ENCODE measurements around the gene PTTG1IP. TPM values are rescaled to one million over a fixed set of nuclear protein-coding genes. Genes with fewer than 3 reads are reported as not detected.
"Not testable (repeated sequence)": the region's sequence is repeated elsewhere in the genome, so short reads cannot be mapped to it uniquely, and the experiment has no call there.

The PTTG1IP gene
- polyA plus RNA-seq, 4 donors: 283 to 306 (median 289) TPM

DNA sequence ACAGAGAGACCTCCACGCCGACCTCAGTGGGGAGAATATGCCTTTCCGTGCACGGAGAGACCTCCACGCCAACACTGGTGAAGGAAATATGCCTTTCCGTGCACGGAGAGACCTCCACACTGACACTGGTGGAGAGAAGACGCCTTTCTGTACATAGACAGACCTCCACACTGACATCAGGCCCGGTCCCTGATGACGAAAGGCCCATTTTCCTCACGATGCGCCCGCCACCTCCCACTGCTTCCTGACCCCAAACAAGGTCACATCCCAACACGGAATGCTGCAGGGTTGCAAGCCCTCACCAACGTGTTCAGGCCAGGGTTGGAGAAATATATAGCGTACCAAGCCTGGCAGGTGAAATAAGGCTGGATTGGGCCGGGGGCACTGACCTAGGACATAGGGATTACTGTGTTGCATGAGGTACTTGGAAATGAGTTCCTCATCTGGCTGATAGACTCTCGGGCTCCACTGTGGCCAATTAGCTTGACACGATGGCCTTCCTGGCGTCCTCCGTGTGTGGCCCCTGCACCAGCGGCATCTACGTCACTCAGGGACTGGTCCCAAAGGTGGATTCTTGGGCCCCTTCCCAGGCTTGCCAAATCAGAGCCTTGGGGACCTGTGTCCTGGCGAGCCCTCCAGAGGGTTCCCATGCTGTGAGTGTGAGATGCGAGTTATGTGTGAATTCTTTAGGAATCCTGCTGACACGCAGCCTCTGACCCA, 39.1 kb downstream of the PTTG1IP start:
- DNase-seq (ENCODE audit: low read depth in 4 of 4, low spot score in 3 of 4): no peak

DNA sequence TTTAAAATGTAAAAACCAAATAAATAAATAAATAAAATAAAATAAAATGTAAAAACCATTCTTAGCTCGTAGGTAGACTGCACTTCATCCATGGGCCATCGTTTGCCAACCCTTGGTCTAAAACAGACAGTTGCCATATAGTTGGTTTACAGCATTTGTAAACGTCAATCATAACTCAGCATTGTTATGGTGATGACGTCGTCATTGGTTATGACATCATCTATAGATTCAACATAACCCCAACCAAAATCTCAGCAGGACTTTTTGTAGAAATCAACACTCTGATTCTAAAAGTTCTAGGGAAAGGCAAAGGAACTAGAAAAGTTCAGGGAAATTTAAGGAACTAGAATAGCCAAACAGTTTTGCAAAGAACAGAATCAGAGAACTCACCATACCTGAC, 39.8 kb downstream of the PTTG1IP start:
- no peak for DNase-seq (ENCODE audit: low read depth in 4 of 4, low spot score in 3 of 4)

DNA sequence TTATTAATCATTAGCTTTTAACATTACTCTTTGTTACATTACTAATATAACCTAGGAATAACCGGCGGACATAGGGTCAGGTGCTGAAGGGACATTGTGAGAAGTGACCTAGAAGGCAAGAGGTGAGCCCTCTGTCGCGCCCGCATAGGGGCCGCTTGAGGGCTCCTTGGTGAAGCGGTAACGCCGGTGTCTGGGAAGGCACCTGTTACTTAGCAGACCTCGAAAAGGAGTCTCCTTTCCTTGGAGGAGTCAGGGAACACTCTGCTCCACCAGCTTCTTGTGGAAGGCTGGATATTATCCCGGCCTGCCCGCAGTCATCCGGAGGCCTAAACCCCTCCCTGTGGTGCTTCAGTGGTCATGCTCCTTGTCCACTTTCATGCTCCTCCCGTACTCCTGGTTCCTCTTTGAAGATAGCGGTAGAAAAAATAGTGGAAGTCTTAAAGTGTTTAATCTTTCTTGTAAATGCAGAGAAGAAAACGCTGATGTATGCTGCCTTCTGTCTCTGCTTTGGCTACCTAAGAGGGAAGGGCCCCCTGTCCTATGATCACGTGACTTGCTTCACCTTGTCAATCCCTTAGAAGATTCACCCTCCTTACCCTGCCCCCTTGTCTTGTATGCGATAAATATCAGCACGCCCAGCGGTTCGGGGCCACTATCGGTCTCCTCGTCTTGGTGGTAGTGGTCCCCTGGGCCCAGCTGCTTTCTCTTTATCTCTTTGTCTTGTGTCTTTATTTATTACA, 40.8 kb downstream of the PTTG1IP start:
- DNase-seq (ENCODE audit: low read depth in 4 of 4, low spot score in 3 of 4): not testable (repeated sequence)

DNA sequence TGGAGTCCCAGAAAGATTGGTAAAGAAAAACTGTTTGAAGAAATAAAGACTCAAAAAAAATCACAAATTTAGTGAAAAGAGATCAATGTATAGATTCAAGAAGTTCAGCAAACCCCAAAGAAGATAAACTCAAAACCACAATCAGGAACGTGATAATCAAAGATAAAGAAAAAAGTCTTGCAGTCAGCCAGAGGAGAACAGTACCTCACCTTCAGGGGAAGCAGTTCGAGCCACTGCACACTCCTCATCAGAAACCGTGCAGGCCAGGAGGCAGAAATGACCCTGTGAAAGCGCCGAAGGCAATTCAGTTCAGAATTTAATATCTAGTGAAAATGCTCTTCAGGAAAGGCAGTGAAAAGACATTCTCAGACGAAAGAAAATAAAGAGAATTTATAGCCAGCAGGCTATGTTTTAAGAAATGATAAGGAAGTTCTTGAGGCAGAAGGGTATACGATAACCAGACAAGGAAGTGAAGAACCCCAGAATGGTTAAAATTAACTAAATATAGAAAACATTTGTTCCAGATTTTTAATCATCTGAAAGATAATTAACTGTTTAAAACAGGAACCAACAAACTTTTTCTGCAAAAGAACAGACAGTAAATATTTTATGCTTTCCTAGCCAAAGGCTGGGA, 42.1 kb downstream of the PTTG1IP start:
- DNase-seq (ENCODE audit: low read depth in 4 of 4, low spot score in 3 of 4): no peak

DNA sequence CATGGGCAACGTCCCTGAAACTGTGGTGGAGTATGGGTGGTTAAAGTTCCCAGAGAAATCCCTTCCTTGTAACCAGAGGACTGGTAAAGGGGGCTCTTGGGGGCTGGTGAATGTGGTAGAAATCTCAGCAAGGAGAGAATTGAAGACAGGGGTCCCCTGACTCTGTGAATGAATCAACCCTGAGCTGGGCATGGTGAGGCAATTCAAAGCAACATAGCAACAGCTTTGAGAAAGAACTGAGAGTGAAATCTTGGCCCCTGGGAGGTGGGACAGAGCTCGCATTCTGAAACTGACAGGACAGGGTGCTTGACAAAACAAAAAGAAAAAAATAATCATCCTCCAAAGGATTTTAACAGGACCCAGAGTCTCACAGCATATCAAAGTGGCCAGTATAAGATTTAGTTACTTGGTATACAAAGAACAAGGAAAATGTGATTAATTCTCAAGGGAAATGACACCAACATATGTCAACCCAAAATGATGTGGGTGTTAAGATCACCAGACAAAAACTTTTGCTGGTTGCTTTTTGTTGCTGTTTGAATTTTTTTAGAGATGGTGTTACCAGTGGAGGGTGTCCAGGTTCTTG, 43.9 kb downstream of the PTTG1IP start:
- no peak for DNase-seq (ENCODE audit: low read depth in 4 of 4, low spot score in 3 of 4)

DNA sequence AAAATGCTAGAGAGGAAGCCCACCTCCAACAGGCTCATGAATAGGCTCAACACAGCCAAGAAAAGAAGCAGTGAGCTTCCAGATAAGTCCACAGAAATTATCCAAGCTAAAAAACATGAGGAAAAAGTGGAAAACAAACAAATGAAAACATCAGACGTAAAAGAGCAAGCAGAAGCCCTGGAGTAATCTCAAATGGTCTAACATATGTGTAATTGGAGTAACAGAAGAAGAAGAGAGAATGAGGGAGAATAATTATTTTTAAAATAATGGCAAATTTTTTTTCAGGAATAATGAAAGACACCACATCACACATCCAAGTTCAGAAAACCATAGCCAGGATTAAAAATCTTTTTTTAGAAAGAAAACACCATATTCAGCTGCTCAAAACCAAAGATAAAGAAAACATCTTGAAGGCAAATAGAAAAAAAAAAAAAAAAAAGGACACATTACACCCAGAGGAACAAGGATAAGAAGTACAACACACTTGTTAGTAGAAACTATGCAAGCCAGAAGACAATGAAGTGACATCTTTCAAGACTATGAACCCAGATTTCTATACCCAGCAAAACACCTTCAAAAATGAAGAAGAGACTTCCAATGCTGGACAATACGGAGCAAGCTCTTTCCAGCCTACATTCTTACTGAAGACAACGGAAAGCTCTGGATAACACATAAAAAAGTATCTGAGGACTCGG, 45.0 kb downstream of the PTTG1IP start:
- DNase-seq (ENCODE audit: low read depth in 4 of 4, low spot score in 3 of 4): no peak

DNA sequence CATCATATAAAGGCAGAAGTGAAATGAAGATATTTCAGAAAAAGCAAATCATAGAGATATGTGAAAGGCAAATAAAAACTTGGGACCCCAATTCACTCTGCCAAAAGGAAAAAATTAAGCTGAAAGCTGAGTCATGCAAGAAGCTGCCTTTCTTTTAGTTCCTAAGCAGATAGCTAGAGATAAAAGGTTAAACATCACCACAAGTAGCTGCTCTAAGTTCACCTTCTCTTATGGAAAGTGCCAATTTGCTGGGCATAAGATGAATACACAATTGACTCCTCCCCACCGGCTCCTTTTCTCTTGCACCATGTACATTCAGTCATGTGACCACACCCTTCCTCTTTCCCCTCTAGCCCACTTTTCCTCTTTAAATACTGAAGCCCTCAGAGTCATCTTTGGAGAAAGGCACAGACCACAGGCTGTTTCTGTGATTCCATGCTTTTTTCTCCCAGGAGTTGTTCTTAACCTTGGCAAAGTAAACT, 50.3 kb downstream of the PTTG1IP start:
- no peak for DNase-seq (ENCODE audit: low read depth in 4 of 4, low spot score in 3 of 4)

DNA sequence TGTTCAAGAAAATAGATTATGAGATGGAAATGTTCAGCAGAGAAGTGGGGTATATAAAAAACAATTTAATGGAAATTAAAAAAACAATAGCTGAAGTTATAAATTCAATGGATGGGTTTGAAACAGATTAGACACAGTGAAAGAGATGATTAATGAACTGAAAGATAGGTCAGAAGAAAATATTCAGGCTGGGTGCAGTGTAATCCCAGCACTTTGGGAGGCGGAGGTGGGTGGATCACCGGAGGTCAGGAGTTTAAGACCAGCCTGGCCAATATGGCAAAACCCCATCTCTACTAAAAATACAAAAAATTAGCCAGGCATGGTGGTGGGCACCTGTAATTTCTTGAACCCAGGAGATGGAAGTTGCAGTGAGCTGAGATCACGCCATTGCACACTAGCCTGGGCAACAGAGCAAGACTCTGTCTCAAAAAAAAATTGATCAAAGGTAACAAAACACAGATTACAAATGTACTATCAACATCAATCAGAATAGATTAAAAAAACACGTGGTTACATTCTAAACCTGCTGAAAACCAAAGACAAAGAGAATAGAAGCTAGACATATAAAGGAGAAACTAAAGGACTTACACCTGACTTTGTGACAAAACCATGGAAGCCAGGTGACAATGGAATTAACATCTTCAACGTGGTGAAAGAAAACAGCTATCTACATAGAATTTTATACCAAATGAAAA, 50.9 kb downstream of the PTTG1IP start:
- no peak for DNase-seq (ENCODE audit: low read depth in 4 of 4, low spot score in 3 of 4)

DNA sequence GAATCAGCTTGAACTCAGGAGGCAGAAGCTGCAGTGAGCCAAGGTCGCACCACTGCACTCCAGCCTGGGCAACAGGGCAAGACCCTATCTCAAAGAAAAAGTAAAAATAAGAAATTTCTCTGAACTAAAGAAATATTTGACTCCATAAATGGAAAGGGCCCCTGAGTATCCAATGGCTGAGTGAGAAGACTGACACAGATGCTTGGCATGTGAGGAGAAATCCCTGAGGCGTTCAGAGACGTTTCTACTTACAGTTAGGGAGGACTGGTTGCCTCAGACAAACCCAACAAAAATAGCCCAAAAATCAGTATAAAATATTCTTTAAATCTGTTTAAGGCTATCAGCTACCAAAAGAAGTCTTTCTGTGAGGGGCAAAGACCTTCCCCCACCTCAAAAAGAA, 52.6 kb downstream of the PTTG1IP start:
- no peak for DNase-seq (ENCODE audit: low read depth in 4 of 4, low spot score in 3 of 4)

DNA sequence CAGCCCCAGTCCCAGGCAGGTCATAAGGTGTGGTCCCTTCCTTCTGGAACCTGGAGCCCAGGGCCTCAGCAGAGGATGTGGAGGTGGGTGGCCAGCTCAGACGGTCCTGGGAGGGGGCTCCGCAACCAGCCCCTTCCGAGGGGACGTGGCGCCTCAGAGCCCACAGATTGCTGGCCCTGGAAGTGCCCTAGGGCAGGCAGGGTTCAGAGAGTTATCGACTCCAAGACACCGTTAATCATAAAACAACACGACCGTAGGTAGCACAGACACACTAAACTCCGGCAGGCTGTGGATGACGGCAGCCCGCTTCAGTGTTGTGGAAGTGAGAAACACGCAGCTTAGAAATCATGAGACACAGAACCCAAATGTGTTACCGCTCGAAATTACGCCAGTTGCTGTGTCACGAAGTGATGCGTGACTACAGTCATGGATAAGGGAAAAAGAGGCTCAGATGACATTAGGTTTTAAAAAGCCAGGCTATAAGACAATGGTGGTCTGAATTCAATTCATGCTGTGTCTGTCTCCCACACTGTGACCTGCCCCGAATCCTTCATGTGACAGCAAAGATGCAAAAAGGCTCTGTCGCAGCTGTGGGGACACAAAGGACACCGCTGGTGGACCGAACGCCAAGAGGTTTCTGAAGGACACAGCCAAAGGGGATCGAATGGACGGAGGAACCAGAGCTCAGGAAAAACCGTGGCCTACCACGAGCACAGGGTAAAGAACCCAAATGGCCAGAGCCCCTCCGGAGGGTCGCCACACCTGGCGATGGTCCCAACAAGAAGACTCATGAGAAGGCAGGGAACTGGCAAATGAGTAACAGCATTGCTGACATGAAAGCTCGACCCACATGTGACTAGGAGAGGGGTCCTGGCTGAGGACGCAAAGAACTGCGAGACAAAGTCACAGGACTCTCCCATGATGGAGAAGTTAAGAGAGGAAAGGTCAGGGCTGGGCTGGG, 53.9 kb downstream of the PTTG1IP start:
- no peak for DNase-seq (ENCODE audit: low read depth in 4 of 4, low spot score in 3 of 4)

DNA sequence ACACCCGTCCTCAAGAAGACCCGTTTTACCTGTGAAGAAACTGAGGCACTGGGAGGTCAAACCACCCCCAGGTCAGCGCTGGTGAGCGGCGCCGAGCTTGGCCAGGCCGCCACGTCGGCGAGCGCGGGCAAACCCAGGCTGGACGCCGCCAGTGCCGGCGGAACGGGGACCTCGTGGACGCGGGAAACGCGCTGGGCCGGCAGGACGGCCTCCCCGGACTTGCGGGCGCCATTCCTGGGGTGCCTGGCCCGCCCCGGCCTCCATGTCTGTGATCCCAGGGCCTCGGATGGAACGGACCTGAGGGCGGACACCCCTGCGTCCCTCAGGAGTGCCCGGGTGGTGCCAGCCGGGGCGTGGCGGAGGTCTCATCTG, 54.9 kb downstream of the PTTG1IP start:
- no peak for DNase-seq (ENCODE audit: low read depth in 4 of 4, low spot score in 3 of 4)

DNA sequence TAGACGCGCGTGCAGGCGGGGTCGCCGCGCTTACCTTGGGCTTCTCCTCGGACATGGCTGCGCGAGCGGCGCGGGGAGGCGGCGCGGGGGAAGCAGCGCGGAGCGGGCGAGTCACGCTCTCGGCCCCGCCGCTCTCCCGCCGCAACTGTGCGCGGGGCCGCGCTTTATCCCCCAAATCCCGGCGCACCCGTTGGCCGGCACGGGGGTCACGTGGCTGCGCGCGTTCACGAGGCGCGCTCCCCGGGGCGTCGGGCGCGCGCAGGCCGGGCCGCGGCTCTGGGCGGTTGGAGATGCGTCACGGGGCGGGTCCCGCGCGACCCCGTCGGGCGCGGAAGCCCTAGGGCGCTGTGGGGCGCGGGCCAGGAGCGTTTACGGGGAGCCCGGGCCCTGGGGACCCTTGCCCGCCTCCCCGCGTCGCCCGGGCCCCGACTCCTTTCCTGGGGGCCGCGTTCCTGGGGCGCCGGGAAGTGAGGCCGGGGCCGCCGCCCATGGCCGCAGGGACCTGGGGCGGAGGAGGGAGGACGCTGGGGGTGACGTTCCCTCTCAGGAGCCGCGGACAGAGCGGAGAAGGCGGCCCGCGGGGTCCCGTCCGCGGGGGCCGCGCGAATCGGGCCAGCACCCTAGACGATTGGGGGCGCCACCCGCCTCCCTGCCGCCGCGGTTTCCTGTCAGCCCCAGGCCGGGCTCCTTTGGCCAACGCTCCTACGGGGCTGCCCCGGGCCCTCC, 55.4 kb downstream of the PTTG1IP start, which contains the start of gene SUMO3:
SUMO3 (minus strand) TSS at position 149 of the 726 bp plus-strand sequence; CDS start at position 55, 94 bp downstream.
- DNase-seq (ENCODE audit: low read depth in 4 of 4, low spot score in 3 of 4): peak; percentile 62 to 71 (median 66)

DNA sequence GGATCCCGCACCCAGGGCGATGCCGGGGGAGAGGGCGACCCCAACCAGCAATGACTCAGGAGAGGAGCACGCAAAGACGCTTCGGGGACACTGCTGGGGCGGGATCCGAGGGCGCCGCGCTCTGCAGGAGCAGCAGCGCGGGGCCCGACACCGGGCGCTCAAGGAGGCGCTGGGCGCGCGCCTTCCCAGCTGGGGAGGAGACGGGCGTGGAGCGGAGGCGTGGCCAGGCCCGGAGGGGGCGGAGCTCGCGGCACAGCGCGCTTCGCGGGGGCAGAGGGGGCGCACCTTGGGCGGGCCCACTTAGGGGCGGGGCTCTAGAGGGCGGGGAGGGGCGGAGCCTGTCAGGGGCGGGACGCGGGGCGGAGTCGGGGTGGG, 56.0 kb downstream of the PTTG1IP start:
- DNase-seq (ENCODE audit: low read depth in 4 of 4, low spot score in 3 of 4): peak; percentile 72 to 86 (median 78)

DNA sequence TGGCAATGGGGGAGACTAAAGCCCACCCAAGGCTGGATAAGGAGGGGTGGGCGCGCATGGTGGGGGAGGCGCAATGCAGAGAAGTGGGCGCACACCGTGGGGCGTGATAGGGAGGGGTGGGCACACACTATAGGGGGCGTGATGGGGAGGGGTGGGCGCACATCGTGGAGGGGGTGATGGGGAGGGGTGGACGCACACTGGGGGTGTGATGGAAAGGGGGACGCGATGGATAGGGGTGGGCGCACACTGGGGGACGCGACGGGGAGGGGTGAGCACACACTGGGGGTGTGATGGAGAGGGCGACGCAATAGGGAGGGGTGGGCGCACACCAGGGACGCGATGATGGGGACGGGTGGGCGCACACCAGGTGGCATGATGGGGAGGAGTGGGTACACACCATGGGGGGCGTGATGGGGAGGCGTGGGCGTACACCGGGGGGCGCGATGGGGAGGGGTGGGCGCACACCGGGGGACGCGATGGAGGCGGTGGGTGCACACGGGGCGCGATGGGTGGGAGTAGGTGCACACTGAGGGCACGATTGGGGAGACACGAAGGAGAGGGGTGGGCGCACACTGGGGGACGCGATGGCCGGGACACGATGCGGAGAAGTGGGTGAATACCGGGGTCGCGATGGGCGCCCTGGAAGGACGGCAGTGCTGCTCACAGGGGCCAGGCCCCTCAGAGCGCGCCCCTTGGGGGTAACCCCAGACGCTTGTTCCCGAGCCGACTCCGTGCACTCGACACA, 56.6 kb downstream of the PTTG1IP start:
- DNase-seq (ENCODE audit: low read depth in 4 of 4, low spot score in 3 of 4): no peak

DNA sequence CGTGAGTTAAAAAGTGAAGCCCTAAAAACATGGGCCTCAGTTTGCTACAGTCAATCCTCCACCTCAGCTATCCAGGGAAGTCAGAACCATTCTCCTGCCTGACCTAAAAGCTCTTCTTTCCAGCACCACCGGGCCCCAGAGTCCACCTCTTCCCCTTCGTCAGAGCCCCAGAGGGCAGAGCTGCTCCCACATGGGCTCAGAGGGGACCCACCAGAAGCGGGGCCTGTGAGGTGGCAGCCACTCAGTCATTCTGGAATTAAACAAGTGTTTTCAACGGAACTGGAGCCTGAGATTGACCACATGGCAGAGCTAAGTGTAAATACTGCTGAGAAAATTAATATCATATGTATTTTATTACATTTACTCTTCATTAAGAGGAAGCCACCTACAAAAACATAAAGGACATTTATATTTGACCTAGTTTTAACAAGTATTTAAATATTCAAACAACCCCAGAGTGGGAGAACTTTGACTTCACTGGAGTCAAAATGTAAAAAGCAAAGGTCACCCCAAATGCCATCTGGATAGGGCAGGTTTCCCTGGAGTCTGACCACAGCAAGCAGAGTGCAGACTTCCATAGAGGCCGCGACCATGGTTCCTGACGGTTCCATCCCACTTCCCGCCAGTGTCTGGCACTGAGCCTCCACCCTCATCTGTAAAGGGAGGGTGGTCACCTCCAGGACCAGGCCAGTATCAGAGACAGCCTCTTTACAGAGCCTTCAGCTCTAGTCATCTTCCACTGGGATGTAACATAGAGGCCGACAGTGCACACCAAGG, 57.5 kb downstream of the PTTG1IP start:
- DNase-seq (ENCODE audit: low read depth in 4 of 4, low spot score in 3 of 4): no peak

DNA sequence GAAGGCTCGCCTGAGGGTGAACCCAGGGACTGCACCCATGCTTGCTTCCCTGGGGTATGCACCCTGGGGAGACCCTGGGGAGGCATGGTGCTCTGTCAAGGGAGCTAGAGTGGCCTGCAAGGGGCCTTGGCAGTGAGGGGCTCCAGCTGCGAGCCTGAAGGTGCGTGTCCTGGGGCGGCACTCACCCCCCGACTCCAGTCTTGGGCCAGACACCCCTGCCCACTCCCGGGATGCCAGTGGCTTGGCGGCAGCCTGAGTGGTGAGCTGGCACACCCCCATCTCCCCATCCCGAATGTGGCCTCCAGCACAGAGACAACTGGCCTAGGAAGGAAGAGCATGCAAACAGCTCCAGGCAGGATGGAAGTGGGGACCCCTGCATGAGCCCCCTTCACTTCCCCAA, 58.3 kb downstream of the PTTG1IP start:
- DNase-seq (ENCODE audit: low read depth in 4 of 4, low spot score in 3 of 4): no peak

All from right renal pelvis (tissue), 4 donors.